ENCODE measurements around the gene VSIG2.

The VSIG2 gene

DNA sequence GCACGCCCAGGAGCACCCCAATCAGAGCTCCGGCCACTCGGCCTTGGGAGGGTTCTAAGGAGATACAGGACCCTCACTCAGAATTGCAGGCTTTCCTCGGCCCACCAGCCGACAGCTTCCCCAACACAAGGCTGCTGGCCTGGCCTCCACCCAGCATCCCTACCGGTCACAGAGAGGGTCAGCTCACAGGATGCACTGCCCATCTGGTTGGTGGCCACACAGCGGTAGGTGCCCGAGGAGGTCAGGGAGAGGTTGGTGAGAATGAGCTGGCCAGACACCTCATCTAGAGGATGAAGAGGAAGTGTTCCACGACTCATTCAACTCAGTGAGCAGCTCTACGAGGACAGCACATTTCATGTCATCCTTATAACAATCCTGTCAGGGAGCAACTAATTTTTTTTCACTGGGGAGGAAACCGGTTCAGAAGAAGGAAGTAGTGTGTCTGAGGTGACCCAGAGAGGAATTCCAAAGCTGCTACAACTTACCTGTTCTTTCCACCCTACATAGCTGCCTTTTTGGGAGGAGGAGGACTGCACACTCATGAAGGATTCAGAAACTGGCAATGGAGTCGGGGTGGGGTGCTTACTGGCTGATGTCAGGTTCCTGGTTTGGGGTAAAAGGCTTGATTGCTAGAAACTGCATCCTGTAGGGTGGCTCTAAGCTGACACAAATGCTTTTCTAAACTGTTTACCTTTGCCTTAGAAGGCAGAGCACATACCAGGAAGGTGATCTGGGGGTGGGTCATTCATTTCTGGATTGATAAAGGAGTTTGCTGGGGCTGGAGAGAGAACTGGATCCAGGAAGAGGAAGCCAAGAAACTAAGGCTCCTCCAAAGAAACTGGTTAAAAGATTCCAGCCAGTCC is 3.3 kb downstream of the VSIG2 start:
- no peak for DNase-seq (ENCODE audit: low read depth)

DNA sequence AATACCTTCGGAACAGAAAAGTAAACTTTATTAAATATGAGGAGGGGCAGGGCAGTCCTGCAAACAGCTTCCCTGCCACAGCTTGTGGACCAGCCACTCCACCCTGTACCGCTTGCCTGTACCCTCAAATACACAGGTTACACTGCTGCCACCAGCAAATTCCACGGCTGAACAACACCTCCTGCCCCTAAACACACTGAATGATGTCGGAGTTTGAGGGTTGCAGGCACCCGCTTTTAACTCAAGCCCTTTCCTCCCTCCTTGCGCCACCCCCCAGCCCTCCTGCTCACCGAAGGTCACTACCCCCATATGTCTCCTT is 4.0 kb downstream of the VSIG2 start:
- no peak for DNase-seq (ENCODE audit: low read depth)

DNA sequence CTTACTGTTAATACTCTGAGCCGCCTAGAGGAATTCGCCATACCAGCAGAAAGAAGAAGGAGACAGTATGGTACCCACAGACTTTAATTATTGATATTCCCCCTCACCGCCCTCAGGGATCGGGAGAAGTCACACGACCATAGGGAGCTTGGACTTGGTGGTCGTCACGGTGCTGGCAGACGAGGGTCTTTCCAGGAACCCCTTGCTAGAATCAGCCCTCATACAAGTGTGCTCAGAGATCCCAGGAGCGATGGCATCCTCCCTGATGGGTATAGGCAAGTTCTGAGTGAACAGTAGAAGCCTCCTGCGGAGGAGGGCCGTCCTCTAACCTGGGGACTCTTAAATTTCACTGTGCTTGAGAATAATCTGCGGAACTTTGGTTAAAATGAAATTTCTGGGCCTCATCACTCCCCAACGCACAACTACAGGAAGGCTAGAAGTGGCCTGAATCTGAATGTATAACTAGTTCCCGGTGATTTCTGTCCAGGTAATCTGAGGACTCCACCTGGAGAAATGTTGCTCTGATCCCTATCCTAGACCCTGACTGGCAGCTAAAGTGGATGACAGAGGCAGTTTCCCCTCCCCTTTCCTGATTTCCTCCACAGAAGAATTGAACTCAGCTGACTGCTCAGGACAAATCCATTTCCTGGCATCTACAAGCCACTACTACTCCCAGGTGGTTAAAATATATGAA is 4.5 kb downstream of the VSIG2 start:
- no peak for DNase-seq (ENCODE audit: low read depth)

DNA sequence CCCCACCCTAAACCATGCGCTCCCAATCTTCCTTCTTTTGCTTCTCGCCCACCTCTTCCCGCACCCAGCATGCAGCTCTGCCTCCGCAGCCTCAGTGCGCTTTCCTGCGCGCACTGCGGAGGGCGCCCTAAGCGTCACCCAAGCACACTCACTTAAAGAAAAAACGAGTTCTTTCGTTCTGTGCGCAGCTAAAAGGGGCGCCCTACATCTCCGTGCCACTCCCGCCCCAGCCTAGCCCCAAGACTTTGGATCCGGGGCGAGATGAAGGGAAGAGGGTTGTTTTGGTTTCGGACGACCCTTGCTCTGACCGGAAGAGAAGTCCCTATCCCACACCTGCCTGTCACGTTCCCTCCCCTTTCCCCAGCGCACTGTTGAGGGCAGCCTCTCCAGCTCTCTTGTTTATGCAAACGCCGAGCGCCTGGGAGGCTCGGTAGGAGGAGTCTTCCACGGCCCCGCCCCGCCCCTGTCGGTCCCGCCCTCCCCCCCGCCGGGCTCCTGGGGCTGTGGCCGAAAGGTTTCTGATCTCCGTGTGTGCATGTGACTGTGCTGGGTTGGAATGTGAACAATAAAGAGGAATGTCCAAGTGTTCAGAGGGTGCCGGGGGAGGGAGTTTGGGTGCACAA is 5.3 kb downstream of the VSIG2 start:
- peak; percentile 71 for DNase-seq (ENCODE audit: low read depth)

DNA sequence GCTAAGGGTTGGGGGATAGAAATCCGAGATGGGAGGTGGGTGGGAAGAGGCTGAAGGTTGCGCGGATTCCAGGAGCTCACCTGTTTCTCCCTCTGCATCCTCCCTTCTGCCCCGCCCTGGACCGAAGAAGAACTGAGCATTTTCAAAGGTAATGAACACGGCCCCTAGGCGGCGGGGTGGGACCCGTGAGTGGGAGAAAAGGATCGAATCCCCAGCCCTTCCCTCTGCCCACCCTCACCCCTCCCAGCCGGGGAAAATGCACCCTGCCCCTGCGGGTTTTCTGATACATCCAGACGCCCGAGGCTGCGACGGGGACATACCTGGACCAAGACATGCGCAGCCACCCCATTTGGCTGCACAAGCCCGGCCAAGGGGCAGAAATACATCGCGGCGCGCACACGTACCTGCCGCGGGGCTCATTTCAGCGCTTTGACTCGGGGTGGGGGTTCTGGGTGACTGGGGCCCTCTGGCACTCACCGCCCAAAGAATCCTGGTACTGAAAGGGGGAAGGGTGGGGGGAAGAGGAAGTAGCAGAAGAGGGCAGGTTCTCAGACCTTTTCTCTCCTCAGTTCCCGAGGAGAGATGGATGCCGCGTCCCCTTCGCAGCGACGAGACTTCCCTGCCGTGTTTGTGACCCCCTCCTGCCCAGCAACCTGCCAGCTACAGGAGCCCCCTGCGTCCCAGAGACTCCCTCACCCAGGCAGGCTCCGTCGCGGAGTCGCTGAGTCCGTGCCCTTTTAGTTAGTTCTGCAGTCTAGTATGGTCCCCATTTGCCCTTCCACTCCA is 6.0 kb downstream of the VSIG2 start:
- peak; percentile 30 for DNase-seq (ENCODE audit: low read depth)

DNA sequence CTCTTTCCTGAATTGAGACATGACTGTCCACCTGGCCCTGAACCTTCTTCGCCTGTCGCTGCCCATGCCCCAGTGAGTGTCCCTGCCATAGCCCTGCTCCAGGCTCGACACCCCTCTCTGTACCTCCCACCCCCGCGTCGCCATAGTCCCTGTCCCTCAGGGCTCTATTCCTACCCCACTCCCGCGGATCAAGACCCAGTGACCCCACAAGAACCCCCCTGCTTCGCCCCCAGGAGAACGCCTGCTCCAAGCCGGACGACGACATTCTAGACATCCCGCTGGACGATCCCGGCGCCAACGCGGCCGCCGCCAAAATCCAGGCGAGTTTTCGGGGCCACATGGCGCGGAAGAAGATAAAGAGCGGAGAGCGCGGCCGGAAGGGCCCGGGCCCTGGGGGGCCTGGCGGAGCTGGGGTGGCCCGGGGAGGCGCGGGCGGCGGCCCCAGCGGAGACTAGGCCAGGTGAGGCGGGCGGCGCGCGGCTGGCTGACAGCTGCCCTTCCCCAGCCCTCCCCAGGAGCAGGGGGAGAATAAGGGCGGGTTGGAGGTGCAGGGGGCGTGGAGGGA is 6.7 kb downstream of the VSIG2 start:
- no peak for DNase-seq (ENCODE audit: low read depth)

DNA sequence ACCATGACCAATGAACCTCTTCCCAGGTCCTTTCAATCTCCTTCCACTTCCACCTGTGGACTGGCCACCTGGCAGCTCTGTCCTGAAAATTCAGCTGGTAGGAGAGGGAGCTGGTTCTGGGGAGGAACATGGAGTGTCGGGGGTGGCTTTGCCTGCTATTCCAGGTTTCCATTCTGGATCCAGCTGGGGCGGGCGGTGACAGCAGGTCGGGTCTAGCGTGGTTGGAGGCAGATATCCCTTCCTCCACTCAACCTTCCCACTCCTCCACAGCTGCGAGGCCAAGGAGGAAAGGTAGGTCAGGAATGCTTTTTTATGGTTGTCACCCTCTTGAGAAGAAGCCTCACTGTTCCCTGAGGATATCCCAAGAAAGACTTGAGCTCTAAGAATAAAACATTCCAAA is 9.0 kb downstream of the VSIG2 start:
- DNase-seq (ENCODE audit: low read depth), result no peak

DNA sequence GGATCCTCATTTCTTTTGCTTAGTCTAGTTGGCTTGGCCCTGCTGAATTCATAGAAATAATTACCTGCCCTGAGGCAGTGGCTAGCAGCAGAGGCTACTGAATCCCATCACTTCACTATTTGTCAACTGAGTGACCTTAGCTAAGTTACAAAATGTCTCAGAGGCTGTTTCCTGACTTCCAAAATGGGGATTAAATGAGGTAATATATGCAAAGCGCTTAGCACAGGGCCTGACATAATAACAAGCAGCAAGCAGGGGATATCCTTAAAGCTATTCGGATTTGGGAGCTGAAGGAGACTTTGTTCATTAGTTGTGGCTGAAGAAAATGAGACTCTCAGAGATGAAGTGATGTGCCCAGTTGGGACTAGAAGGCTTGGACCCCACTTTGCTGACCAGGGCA is 9.5 kb downstream of the VSIG2 start:
- DNase-seq (ENCODE audit: low read depth), result no peak

DNA sequence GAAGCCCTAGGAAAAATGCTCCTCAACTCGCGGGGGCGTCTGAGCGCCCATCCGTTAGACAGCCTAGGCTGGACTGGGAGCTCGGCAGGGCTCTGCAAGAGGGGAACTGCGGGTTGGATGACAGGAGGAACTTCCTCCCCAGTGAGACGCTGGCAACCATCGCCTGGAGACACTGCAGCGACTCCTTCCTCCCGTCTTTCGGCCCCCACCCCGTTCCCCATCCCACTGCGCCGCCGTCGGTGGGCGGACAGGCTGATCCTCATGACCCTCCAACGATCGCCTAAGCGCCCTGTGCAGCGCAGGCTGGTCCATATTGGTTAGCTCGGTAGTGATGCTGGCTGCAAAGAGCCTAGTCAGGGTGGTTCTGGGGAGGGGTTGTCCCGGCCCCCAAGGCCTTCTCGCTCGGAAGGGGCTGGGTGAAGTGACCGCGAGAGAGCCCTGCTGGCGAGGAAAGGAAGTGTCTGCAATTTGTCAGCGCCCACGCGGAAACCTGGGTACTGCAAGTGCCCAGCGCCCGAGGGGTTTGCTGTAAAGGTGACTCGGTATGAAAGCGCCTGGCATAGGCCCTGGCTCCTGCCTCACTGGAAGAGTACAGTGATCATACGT is 11.7 kb downstream of the VSIG2 start:
- peak; percentile 54 for DNase-seq (ENCODE audit: low read depth)

DNA sequence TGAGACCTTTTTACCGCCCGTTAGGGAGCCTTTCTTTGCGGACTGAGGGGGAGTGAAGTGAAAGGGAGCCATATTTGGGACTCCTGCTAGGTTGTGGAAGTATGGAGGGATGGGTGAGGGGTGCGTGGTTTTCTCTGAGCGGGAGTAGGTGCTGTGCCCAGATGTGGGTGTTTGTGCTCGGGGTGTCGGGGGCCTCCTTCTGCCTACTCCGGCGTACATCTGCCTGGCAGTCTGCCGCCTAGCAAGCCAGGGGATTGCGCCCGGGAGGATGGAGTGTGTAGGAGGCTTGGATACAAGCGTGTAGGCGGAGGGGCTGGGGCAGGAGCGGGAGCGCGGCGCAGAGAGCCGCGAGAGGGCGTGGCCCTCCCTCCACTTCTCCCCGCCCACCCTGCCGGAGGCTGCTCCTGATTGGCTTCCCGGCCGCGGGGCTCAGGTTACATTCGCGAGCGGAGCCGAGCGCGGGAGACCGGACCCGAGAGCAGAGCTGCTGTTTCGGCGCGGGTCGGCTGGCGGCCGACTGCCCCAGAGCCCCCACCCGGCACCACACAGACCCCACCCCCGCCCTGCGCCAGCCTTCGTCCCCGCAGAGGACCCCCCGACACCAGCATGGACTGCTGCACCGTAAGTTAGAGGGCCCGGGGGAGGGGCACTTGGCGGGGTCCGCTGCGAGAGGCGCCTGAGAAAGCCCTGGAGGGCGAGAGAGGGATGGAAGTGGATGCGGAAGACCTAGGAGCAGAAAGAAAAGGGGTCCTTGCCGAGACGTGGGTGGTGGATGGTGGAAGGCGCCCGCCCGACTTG is 12.4 kb downstream of the VSIG2 start, which contains the start of gene NRGN:
TSS of gene NRGN (plus strand) at position 464 of the 798 bp plus-strand sequence. CDS start at position 607, 143 bp downstream.
- DNase-seq (ENCODE audit: low read depth), result peak; percentile 85

DNA sequence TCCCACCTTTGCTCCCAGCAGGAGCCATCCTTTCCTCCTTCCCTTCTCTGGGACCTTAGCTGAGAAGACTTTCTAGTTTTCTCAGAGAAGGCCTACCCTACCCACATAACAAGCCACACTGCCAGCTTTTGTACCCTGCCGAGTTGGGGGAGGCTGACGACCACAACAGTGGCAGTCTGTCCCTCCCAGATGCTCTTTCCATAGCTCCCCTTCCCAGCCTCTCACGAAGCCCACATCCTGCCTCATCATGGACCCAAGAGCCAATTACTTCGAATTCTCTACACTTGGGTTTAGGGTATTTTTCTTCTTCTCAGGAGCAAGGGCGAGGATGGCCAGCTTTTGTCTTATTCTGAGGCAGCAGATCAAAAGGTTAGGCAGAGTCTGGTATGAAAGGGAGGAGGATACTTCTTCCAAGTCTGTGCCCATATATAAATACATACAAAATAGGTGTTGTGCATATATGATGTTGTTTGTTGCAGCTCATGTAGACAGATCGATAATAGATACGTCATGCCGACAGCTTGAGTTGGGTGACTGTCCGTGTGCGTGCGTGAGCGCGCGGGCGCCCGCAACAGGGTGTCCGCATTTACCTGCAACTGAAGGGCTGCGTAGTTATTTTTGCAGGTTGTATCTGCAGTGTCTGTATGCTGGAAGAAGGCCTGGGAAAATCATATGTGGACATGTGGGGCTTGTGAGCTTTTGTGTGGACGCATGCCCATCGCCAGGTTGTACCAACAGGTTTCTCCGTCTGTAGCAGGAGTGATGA is 13.2 kb downstream of the VSIG2 start:
- no peak for DNase-seq (ENCODE audit: low read depth)

DNA sequence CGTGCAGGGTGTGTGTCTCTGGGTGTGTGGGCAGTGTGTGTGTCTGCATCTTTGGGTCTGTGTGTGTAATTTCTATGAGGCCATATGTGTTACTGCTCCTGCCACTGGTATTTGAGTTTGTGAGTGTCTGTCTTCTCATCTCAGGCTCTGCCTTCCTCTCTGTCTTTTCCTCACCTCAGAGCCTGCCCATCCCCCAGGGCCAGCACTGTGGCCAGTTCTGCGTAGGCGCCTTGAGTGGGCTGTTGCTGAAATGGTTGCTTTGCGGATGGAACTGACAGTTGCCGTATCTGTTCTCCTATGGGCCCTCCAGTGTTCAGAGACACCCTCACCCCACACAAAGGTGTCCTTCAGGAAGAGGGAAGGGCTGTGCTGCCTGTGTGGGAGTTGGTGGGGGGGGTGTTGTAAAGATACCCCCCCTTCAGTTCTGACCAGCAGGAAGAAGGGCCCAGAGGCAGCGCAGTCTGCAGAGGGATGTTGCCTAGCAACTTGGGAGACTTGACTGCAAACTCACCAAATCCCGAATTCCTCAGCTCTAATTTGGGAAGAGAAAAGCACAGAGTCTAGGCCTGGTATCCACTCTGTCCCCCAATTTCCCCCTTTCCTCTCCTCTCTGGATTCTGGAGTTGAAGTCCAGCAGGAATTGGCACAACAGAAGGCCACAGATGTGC is 14.3 kb downstream of the VSIG2 start:
- DNase-seq (ENCODE audit: low read depth), result no peak

DNA sequence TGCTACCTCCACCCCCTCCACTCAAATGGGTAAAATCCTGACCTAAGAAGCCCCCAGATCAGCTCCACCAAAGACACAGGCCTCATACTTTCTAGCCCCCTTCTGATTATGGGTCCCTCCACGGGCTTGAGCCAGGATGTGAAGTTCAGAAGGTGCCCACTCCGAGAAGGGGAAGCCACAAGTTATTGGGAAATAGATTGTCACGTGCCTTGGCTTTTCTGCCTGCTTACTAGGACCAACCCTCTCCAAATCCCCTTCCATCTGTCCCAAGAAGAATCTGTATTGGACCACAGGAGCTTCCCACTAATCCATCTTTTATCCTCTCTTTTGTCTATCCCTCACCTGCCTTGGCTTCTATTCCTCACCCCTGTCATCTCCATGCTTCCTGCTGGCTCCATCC is 15.3 kb downstream of the VSIG2 start:
- no peak for DNase-seq (ENCODE audit: low read depth)

DNA sequence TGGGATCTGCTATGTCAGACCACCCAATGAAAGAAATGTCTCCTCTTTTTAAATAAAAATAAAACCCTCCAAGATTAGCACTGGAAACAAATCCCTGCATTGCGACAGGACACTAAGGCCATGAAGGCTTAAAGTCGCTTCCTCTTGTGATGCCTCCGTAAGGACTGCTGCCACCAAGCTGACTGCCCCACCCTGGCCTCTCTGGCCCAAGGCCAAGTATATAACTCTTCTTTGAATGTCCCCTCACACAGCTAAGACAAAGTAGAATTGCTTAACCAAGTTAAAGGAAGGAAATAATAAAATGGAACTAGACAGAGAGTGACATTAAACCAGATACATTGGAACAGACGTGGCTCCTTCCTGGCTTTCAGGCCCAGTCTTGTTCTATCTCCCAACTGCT is 19.8 kb downstream of the VSIG2 start:
- DNase-seq (ENCODE audit: low read depth), result no peak

DNA sequence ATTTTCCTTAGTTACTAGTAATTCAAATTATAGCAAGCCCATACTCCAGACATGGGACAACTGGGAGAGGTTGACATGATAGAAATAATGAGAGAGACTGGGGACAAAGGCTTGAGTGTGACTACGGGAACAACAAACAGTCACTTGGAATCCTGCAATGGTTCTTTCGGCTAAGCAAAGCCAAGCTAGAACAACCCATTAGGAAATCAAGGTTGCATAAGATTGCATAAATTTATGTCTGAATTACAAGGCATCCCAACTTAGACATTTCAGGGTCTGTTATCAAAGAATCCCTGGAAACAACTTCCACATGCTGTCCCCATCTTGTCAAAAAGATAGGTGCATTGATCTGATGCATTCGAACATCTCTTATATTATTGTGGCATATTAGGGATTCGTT is 22.5 kb downstream of the VSIG2 start:
- no peak for DNase-seq (ENCODE audit: low read depth)

DNA sequence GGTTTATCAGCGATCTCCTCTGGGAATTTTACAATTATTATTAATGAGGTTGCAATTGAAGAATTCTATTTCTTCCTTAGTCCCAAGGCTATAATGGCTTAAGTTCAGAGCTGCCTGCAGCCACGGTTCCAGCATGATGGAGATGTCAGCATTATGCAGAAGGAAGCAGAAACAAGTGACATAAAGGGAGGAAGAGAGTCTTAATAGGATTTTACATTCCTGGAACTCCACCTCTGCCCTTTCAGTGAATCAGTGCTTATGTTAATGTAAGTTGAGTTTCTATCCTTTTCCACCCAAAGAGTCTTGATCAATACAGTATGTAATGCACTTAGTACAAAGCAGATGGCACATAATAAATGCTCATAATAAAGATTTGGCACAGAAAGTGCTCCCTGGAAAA is 23.9 kb downstream of the VSIG2 start:
- DNase-seq (ENCODE audit: low read depth), result no peak

DNA sequence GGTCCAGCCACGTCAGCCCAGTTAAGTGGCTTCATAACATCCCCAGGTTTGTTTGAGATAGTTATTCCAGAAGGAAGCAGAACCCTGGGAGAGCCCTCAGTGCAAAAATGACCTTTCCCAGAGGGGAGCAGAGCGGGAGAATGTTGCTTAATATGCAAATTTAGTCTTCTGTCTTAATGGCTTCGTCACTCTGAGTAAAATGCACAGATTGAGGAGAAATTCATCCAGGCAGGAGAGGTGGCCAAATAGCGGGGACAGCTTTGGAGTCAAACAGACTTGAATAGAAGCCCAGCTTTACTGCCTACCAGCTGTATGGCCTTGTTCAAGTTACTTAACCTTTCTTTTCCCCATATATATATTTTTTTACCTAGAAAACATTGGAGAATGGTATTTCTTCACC is 24.6 kb downstream of the VSIG2 start:
- no peak for DNase-seq (ENCODE audit: low read depth)

DNA sequence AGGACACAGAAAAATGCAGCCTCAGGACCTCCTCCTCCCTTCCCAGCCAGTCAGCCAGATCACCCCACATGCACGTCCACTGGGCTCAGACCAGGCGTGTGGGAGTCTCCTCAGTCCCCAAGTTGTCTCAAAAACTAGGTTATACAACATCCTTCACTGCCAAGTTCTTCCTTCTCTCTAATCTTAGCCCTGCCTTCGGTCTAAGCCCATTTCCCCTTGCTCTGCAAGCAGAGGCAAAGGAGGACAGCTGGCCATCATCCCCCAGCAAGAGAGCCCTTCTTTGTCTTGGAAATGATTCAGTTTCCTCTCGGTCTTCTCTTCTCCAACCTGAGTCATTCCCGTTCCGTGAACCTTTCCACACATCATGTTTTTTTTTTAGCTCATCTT is 26.3 kb downstream of the VSIG2 start:
- DNase-seq (ENCODE audit: low read depth), result no peak

DNA sequence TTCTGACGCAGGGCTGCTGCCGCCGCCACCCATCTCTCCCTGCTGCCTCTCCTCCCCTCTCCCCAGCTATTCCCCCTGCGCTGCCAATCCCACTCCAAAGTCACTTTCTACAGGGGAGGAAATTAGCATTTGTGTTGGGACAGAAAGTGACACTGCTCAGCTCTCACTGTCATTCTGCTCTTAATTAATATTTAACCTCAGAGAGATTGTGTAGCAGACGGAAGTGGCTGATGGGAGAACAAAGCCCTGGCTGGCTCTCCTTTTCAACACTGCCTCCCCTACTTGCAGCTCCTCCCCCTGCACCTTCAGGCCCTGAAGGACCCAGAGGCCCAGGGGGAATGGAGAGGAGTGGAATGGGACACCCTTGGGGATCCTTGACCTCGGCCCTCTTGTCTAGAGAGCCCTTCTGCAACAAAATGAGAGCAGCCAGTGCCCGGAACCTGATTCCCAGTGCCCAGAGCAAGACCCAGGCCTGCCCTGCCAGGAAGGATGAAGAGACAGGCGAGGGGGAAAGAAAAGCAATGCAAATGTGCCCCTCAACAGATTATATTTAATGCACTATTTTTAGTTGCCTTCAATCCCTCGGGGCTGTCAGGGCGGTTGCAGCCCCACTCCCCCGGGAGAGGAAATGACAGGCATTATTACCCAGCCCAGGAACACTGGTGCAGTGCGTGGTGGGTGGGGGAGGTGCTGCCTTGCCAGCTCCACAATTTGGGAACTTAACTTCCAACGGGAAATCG is 26.9 kb downstream of the VSIG2 start:
- no peak for DNase-seq (ENCODE audit: low read depth)

Data from activated T-cell treated with anti-CD3 and anti-CD28 coated beads for 48 hours (primary cell).